LoVo (cell line): ENCODE measurements around the gene DCAKD.

Experiments
- DNase-seq: peaks from one replicate; pipeline ENCODE4 v3.0.0-alpha.2; 2016; ENCODE audit warnings: low spot score

DCAKD gene

GRCh38 chr17:45051060-45051719, at the start of gene DCAKD:
TSS of gene DCAKD (minus strand) at chr17:45051632. CDS start at chr17:45034885, 16,747 bp downstream.
- DNase-seq: peak; percentile 96

- peak; percentile 50 for DNase-seq
Measured at GRCh38 chr17:45098869-45099616, 47.6 kb upstream of the DCAKD start.

- DNase-seq: no peak
Measured at GRCh38 chr17:45098081-45098868, 46.8 kb upstream of the DCAKD start.

- DNase-seq: no peak
Measured at GRCh38 chr17:45096926-45097325, 45.5 kb upstream of the DCAKD start.

GRCh38 chr17:45096141-45096540, 44.7 kb upstream of the DCAKD start:
- no peak for DNase-seq

- no peak for DNase-seq
Measured at GRCh38 chr17:45093444-45094110, 42.1 kb upstream of the DCAKD start.

- peak; percentile 25 for DNase-seq
Measured at GRCh38 chr17:45092911-45093430, 41.5 kb upstream of the DCAKD start.

- DNase-seq: no peak
Measured at GRCh38 chr17:45091778-45092425, 40.5 kb upstream of the DCAKD start.

- no peak for DNase-seq
Measured at GRCh38 chr17:45090711-45091110, 39.3 kb upstream of the DCAKD start.

GRCh38 chr17:45088741-45089140, 37.3 kb upstream of the DCAKD start:
- DNase-seq: no peak

- DNase-seq: no peak
Measured at GRCh38 chr17:45087978-45088377, 36.5 kb upstream of the DCAKD start.

GRCh38 chr17:45087504-45087975, 36.1 kb upstream of the DCAKD start:
- no peak for DNase-seq

GRCh38 chr17:45086865-45087503, 35.6 kb upstream of the DCAKD start:
- no peak for DNase-seq

- no peak for DNase-seq
Measured at GRCh38 chr17:45086391-45086790, 35.0 kb upstream of the DCAKD start.

- DNase-seq: no peak
Measured at GRCh38 chr17:45081047-45081703, 29.7 kb upstream of the DCAKD start.

GRCh38 chr17:45077643-45078042, 26.2 kb upstream of the DCAKD start:
- no peak for DNase-seq

- no peak for DNase-seq
Measured at GRCh38 chr17:45073414-45074070, 22.1 kb upstream of the DCAKD start.

GRCh38 chr17:45070809-45071208, 19.4 kb upstream of the DCAKD start:
- DNase-seq: no peak

- no peak for DNase-seq
Measured at GRCh38 chr17:45070001-45070400, 18.6 kb upstream of the DCAKD start.

GRCh38 chr17:45067637-45068036, 16.2 kb upstream of the DCAKD start:
- DNase-seq: no peak
